ENCODE results near the gene UBE2I. TPM values are rescaled to one million over a fixed set of nuclear protein-coding genes. Genes with fewer than 3 reads are reported as not detected.

Gene UBE2I
- total RNA-seq, 1 experiment from 2014 or later: 261 TPM

GRCh38 chr16:1309888-1310831 is 724 bp downstream of the UBE2I start:
- Mint-ChIP-seq H3K4me1 (ENCODE audit: low read depth, unreplicated experiment) (peaks cover 20% of the 10 kb centered on the region), H3K36me3 (ENCODE audit: insufficient read depth, unreplicated experiment) (peaks cover 80% of the 10 kb centered on the region), H3K4me3 (ENCODE audit: low read depth, unreplicated experiment) (peak overlapping the region; percentile 98), H3K27ac (ENCODE audit: unreplicated experiment) (peak overlapping the region; percentile 97), H3K27me3 (ENCODE audit: unreplicated experiment) (no peaks in the 10 kb centered on the region), H3K9me3 (ENCODE audit: low read depth, unreplicated experiment) (no peaks in the 10 kb centered on the region)
- peak; percentile 50 for DNase-seq
- TSS peak; percentile 88 for BruUV-seq (replicated peaks)
- no peak for TF ChIP-seq CTCF (IDR thresholded peaks at IDR 0.05; ENCODE audit: unreplicated experiment)
- intact Hi-C loops (cut with micrococcal nuclease; ENCODE audit: unreplicated experiment): no loop called here
- CTCF ChIA-PET: interaction anchor here (1.0 kb wide), 1 partner anchor 16 kb away, joined by 3 read pairs; no protein-coding TSS in a partner anchor

GRCh38 chr16:1310832-1311200 is 1.4 kb downstream of the UBE2I start:
- no peak for TF ChIP-seq CTCF (IDR thresholded peaks at IDR 0.05; ENCODE audit: unreplicated experiment)
- DNase-seq: no peak
- BruUV-seq (replicated peaks): no TSS peak
- H3K4me3 Mint-ChIP-seq (ENCODE audit: low read depth, unreplicated experiment): peak overlapping the region; percentile 98
- CTCF ChIA-PET: interaction anchor here (0.6 kb wide), 1 partner anchor 32 kb away, joined by 5 read pairs; no protein-coding TSS in a partner anchor
- H3K4me1 Mint-ChIP-seq (ENCODE audit: low read depth, unreplicated experiment): peaks cover 20% of the 10 kb centered on the region
- H3K9me3 Mint-ChIP-seq (ENCODE audit: low read depth, unreplicated experiment): no peaks in the 10 kb centered on the region
- intact Hi-C loops (cut with micrococcal nuclease; ENCODE audit: unreplicated experiment): no loop called here
- H3K27me3 Mint-ChIP-seq (ENCODE audit: unreplicated experiment): no peaks in the 10 kb centered on the region
- peaks cover 87% of the 10 kb centered on the region for H3K36me3 Mint-ChIP-seq (ENCODE audit: insufficient read depth, unreplicated experiment)
- peak overlapping the region; percentile 97 for H3K27ac Mint-ChIP-seq (ENCODE audit: unreplicated experiment)

GRCh38 chr16:1311212-1311737 is 1.8 kb downstream of the UBE2I start:
- Mint-ChIP-seq H3K36me3 (ENCODE audit: insufficient read depth, unreplicated experiment) (peaks cover 91% of the 10 kb centered on the region), H3K27me3 (ENCODE audit: unreplicated experiment) (no peaks in the 10 kb centered on the region), H3K9me3 (ENCODE audit: low read depth, unreplicated experiment) (no peaks in the 10 kb centered on the region), H3K4me1 (ENCODE audit: low read depth, unreplicated experiment) (peaks cover 20% of the 10 kb centered on the region), H3K27ac (ENCODE audit: unreplicated experiment) (peak overlapping the region; percentile 97), H3K4me3 (ENCODE audit: low read depth, unreplicated experiment) (peak overlapping the region; percentile 98)
- no peak for TF ChIP-seq CTCF (IDR thresholded peaks at IDR 0.05; ENCODE audit: unreplicated experiment)
- CTCF ChIA-PET: interaction anchor here (0.6 kb wide), 1 partner anchor 31 kb away, joined by 5 read pairs; no protein-coding TSS in a partner anchor
- no TSS peak for BruUV-seq (replicated peaks)
- intact Hi-C loops (cut with micrococcal nuclease; ENCODE audit: unreplicated experiment): no loop called here
- no peak for DNase-seq

GRCh38 chr16:1311738-1312466 is 2.5 kb downstream of the UBE2I start:
- Mint-ChIP-seq H3K27me3 (ENCODE audit: unreplicated experiment) (no peaks in the 10 kb centered on the region), H3K36me3 (ENCODE audit: insufficient read depth, unreplicated experiment) (peaks cover 92% of the 10 kb centered on the region), H3K9me3 (ENCODE audit: low read depth, unreplicated experiment) (no peaks in the 10 kb centered on the region), H3K27ac (ENCODE audit: unreplicated experiment) (peak overlapping the region; percentile 97), H3K4me3 (ENCODE audit: low read depth, unreplicated experiment) (peak overlapping the region; percentile 98), H3K4me1 (ENCODE audit: low read depth, unreplicated experiment) (peaks cover 20% of the 10 kb centered on the region)
- no TSS peak for BruUV-seq (replicated peaks)
- CTCF ChIA-PET: interaction anchor here (0.5 kb wide), 1 partner anchor 17 kb away, joined by 4 read pairs; no protein-coding TSS in a partner anchor
- no peak for TF ChIP-seq CTCF (IDR thresholded peaks at IDR 0.05; ENCODE audit: unreplicated experiment)
- DNase-seq: no peak
- intact Hi-C loops (cut with micrococcal nuclease; ENCODE audit: unreplicated experiment): no loop called here

Data from Calu3 (cell line).